ENCODE data around the gene MYO7B.

The MYO7B gene

DNA sequence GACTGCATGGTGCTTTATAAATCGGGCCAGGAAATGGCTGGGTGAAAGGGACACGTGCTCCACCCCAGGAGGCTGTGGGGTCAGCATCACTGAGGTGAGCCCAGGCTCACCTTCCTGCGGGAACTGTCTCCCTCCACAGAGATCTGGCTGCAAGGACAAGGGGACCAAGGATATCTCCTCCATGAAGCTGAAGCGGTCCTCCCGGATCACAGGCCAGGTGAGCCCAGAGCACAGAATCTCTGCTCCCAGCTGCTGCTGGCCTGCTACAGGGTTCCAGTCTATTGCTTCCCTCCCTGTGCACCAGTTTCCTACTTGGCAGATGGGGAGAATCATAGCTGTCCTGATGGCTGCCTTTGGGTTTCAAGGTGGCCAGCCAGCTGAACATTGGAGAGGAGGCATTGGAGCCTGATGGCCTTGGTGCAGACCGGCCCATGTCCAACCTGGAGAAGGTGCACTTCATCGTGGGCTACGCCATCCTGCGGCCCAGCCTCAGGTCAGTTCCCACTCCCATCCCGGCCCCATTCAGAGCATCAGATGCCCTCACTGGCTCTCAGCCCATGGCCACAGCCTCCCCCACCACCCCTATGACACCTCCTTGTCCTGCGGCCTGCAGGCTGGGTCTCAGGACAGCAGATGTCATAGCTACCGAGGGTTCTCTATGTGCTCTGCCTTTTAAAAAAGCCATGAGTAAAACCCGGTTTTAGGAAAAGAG is 76.8 kb downstream of the MYO7B start:
- no peak for FAIRE-seq

DNA sequence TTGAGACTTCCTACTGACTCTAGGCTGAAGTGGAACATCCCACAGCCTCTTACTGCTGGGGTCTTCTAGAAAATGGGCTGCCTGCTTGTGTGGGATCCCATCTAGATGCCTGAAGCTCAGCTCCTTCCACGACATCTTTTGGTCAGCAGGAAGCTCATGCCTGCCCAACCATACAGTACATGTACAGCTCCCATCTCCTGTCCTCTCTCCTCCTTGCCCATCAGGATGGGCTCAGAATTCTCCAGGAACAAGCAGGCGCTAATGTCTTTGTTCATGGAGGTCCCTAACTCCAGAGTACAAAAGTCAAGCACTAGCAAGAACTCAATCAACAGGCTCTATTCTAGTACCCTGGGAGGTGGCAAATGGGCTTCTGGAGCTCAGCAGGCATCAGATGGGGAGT is 78.8 kb downstream of the MYO7B start:
- no peak for FAIRE-seq

DNA sequence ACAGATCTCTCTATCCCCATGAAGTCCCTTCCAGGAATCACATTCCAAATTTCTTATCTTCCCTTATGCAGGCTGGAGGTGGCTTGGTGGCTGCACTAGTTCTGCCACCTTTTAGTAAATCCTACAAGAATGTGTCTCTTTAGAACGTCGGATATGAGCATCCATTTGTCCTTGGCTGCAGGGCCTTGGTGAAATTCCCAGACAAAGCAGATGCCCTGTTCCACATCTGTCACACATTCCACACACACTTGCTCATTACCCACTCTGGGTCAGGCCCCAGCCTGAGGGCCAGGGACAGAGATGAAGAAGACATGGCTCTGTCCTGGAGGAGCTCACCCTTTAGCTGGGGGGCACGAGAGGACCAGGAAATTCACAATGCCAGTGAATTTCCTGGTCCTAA is 79.2 kb downstream of the MYO7B start:
- no peak for FAIRE-seq

DNA sequence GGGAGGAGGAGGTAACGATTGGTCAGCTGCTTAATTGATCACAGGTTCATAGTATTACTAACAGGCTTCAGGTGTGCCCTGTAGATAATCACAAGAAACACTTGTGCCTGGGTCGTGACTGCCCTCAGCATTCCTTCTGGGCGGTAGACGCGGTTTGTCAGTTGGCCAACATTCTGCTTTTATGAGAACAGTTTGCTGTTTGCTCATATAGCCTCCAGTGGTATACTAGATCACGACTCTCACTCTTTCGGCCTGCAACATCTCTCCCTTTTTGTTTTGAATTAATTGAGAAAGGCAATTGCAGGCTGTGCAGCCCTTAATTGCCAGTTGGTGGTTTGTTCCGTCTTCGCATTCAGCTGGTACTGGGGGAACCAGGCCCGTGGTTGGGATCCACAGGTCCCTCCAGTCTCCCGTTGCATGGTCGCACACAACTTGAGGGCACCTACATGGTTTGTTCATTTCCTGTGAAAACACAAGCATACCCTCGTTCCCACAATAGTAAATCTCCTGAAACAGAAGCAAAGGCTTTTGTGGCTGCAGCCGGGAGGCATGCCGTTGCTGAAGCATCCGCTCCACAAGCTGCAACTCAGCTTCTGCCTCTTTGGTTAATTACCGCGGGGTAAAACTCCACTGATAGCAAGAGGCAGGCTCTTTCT is 80.2 kb downstream of the MYO7B start:
- no peak for FAIRE-seq

DNA sequence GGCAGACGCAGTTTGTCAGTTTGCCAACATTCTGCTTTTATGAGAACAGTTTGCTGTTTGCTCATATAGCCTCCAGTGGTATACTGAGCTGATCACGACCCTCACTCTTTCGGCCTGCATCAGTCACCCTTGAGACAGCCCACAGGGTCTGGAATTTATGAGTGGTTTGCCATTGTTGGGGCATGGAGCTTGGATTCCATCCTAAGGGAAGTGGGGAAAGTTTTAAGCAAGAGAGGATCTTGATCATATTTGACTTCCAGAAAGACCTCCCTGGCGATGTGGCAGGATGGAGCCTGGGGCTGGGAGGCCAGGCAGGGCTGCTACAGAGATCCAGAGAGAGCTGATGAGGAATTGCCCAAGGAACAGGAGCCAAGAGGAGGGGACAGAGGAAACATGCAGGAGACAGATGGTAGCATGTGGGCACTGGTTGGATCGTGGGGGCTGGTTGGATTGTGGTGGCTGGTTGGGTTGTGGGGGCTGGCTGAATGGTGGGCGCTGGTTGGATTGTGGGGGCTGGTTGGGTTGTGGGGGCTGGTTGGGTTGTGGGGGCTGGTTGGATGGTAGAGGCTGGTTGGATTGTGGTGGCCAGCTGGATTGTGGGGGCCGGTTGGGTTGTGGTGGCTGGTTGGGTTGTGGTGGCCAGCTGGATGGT is 83.2 kb downstream of the MYO7B start:
- no peak for FAIRE-seq

DNA sequence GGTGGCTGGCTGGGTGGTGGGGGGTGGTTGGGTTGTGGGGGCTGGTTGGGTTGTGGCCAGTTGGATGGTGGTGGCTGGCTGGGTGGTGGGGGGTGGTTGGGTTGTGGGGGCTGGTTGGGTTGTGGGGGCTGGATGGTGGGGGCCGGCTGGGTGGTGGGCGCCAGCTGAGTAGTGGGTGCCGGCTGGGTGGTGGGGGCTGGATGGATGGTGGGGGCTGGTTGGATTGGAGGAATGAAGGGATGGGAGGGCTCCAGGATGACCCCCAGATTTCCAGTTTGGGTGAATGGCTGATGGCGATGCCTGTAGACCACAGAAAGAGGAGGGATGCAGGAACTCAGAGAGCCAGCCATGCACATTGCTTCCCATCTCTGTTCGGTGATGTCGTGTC is 83.7 kb downstream of the MYO7B start:
- no peak for FAIRE-seq

DNA sequence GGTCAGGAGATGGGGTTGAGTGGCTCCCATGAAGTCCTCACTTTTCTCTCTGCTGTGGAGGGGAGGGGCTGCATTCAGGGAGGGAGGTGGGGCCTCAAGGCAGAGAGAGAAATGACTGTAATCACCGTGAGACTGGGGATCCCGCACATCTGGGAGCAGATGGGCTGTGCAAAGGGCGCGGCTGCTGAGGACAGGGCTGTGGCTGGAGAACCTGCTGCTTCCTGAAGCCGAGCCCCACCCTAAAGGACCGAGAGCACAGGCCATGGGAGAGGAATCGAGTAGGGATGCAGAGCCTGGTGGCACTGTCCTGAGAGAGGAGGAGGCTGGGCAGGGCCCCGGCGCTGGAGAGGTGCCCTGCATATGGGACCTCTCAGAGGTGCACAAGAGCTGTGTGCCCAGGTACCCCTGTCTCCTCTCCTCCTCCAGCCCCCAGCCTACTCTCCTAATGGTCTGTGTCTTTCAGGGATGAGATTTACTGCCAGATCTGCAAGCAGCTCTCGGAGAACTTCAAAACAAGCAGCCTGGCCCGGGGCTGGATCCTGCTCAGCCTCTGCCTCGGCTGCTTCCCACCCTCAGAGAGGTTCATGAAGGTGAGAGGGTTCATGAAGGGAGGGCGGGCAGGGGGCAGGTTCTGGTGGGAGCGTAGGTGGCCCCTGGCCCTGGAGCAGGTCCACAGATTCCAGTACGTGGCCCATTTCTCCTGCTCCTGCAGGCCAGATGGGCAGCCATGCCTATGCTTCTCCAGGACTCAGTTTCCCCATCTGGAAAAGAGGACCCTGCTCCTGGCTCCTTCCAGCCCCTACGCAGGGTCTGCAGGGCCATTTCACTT is 84.6 kb downstream of the MYO7B start:
- no peak for FAIRE-seq

DNA sequence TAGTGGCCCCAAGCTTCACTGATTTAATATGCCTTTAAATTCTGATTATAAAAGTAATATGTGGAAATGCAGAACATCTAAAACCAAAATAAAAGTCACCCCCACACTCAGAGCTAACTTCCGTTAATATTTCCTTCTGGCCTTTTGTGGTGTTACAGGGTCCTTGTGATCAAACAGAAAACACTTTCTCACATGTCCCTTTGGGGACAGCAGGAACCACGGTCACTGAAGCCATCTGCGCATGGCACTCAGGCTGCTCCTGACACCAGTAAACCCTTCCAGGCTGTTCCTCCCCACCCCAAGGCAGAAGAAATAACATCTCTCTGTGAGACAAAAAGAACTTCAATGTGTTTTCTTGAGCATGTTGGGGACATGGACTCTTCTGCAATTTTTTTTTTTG is 85.4 kb downstream of the MYO7B start:
- no peak for FAIRE-seq

DNA sequence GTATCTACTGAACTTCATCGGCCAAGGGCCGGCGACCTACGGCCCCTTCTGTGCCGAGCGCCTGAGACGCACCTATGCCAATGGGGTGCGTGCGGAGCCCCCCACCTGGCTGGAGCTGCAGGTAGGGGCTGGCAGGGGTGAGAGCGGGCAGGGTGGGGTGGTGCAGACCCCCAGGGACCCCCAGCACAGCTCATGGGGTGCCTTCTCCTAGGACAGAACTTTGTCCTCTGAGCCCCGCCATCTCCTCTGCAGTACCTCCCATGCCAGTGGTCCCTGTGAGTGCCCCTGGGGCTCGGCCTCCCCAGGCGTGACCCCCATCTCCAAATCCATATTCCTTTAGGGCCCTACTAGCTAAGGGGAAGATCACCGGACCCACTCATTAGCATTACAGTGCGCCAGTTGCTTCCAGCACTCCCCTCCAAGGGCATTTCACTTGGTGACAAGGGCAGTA is 86.5 kb downstream of the MYO7B start:
- FAIRE-seq, result no peak

DNA sequence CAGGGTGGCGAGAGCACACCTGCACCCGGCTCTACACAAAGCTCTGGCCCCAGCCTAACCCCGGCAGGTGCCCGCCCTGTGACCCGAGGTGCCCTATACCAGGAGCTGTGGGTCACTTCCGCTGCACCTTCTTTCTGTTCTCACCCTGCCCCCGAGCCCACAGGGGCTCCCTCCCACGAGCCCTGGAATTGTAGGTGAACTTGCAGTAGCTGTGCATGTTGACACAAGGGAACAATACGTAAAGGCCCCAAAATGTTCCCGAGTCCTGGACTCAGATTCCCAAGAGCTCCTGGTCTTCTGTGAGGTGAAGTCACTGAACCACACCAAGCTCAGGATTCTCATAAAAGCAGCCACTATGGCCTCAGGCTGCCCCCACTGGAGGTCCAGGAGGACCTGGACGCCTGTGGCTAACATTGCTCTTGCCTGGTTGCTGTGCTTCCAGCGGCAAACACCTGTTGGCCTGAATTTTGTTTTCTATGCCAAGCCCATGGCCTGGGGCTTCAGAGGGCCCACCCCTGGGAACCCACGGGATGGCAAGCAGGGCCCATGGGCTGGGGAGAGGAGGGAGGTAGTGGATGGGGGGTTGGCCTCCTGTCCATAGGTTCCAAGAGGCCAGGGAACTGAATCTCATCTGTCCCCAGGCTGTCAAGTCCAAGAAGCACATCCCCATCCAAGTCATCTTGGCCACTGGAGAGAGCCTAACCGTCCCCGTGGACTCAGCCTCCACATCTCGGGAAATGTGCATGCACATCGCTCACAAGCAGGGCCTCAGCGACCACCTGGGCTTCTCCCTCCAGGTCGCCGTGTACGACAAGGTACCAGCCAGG is 87.3 kb downstream of the MYO7B start:
- FAIRE-seq, result no peak

DNA sequence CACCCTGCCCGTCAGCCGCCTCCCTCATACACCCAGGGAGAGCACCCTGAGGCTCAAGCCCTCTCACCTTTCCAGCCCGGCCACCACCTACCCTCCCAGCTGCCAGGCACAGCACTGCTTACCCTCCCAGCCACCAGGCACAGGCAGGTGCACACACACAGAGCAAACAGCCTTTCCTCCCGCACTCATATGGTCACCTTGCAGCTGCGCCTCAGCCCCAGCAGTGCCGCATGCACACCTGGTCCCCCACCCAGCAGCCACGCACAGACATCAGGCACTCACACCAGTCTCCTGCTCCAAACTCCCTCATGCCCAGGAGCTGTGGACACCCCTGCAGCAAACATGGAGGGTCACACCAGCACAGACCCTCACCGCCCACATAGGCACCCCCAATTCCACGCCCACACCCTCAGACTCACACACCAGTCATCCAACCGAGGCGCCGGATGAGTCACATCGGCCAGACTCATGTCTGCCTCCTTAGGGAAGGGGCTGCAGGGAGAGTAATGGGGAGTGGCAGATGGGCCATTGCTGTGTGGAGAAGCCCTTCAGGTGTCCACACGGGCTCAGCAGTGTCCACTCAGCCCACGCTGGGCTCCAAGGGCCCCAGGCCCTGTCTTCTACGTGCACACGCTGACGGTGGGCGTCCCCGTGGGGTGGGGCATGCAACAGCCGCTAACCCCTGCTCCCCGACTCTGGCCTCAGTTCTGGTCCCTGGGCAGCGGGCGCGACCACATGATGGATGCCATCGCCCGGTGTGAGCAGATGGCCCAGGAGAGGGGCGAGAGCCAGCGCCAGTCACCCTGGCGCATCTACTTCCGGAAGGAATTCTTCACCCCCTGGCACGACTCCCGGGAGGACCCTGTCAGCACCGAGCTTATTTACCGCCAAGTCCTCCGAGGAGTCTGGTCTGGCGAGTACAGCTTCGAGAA is 88.2 kb downstream of the MYO7B start:
- no peak for FAIRE-seq

DNA sequence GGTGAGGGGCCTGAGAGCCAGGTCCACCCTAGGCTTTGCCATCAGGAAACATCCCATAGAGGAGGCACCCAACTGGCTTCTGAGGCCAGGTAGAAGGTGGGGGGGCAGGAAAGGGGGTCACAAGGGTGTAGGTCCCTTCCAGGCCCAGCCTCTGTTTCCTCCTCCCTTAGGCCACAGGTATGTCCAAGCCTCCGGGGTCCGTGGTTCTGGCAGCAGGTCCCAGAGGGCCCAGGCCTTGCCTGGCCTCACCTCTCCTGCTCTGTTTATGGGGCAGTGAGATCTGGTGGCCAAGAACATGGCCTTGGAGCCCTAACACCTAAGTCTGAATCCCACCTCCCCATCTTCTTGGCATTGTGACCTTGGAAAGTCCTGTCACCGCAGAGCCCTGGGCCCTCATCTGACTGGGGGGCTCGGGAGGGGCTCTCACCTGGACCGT is 88.9 kb downstream of the MYO7B start:
- no peak for FAIRE-seq

DNA sequence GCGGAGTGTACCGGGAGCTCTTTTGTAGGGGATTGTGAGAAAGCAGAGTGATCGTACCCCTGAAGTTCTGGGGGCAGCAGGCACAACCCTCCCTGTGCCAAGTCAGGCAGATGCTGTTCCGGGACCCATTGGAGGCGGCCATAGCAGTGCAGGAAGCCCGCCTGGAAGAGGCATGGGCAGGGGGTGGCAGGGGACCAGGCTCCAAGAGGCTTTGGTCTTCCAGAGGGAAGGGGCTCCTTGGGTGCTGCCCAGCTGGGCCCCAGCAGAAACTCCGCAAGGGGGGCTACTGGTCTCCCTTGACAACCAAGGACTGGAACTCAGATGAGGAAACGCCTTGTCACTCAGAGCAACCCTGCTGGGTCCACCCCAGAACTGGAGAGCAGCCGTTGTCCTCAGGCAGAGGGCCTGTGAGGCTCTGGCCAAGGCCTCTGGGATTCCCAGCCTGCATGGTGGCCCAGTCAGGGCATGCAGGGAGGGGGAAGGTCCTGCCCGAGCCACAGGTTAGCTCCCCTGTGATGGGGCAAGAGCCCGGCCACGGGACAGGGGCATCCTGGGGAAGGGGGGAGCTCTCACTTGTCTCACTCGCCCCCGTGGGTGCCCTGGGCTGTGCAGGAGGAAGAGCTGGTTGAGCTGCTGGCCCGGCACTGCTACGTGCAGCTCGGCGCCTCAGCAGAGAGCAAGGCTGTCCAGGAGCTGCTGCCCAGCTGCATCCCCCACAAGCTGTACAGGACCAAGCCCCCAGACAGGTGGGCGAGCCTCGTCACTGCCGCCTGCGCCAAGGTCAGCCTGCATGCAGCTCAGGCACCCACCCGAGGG is 89.5 kb downstream of the MYO7B start:
- FAIRE-seq, result no peak

DNA sequence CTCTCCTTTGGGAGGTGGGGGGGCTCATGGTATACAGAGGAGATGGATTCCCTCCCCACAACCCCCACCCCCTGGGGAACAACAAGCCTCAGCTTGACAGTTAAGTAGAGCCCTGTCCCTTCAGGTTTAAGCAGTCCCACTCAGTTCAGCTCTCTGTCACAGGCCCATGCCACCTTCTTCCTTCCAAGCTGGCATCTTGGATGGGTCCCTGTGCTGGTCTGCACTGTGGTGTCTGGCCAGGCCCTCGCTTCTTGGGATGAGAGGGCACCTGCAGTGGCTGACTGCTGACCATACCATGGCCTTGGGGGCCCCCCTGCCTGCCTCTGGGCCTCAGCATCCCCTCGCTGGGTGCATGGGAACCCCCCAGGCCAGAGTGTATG is 90.1 kb downstream of the MYO7B start:
- FAIRE-seq, result no peak

DNA sequence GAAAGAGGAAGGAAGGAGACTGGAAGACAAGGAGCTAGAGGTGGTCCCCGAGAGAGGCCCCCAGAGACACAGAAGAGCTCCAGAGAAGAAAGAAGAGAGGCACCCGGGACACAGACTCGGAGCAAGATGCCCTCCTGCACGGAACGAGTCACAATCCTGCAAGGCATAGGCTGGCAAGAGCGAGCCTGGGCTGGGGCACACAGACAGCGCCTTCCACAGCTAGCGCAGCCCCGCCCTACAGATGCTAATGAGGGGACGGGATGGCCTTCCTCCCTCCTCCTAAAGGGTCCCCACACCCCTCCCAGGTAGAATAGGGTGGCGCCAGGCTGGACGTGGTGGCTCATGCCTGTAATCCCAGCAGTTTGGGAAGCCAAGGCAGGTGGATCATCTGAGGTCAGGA is 90.7 kb downstream of the MYO7B start:
- FAIRE-seq, result no peak

DNA sequence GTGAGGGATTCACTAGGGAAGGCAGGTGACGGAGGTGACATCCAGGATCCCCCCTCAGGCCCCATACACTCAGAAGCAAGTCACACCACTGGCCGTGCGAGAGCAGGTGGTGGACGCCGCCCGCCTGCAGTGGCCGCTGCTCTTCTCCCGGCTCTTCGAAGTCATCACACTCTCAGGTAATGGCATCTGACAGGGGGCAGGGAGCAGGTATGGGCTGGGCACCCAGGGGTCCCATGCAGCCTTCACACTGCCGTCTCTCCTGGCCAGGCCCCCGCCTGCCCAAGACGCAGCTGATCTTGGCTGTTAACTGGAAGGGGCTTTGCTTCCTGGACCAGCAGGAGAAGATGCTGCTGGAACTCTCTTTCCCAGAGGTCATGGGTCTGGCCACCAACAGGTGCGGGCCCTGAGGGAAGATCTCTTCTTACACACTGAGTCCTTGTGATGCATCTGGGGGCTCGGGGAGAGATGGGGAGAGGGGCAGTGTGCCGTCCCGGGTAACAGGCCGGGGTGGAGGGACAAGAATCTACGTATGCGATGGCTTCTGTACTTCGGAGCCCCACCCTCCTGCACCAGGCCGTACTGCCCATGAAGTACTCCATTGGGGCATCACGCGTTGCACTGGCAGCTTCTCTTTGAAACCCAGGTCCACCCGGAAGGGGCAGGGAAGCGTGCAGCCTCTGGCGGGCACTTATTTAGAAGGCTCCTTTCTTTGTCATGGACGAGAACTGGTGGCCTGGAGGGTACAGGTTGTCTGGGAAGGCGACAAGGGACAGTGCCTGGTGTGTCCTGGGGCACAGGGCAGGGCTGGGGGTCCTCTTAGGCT is 91.6 kb downstream of the MYO7B start:
- no peak for FAIRE-seq

DNA sequence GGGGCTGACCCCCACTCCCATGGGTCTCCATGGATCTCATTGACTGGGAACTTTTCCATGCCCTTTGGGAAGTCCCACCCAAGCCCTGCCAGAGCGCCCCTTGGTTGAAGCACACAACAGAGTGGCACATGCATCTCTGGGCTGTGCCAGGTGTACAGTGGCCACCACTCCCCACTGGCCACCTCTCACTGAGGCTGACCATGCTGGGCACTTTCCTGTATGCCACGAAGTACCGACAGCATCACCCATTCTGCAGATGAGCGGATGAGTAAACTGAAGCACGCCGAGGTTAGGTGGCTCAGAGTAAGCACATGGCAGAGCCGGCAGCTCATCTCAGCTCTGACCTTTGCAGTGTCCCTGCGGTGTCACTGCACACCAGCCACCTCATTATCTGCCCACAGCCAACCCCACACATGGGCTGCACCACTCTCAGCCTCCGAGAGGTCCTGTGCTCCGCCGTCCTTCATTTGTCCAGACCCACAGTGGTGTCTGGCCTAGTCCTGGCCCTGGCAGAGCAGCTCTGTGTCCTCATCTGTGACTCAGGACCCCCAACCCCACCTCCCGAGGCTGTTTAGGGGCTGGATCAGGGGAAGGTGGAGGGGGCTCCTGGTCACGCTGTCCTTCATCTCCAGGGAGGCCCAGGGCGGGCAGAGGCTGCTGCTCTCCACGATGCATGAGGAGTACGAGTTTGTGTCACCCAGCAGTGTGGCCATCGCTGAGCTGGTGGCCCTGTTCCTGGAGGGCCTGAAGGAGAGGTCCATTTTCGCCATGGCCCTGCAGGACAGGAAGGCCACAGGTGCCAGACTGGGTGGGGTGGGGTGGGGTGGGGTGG is 92.5 kb downstream of the MYO7B start:
- FAIRE-seq, result no peak
